Stimulated activated CD8-positive, alpha-beta memory T cell treated with anti-CD3 and anti-CD28 coated beads, Interleukin-2, amount 100 ng/mL, for 48 hours (primary cell): ENCODE measurements around the gene IZUMO4.

Experiments
- DNase-seq, 2 donors: peaks; one replicate each; pipeline ENCODE4 v3.0.0-alpha.2; 2020; ENCODE audit warnings: low read depth in 2 of 2

The IZUMO4 gene, protein sequence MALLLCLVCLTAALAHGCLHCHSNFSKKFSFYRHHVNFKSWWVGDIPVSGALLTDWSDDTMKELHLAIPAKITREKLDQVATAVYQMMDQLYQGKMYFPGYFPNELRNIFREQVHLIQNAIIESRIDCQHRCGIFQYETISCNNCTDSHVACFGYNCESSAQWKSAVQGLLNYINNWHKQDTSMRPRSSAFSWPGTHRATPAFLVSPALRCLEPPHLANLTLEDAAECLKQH

GRCh38 chr19:2096480-2097202 is at the start of gene IZUMO4:
IZUMO4 (plus strand) TSS chr19:2096915; CDS start chr19:2096946, 31 bp downstream.
- peak; percentile 100 for DNase-seq

- DNase-seq, result no peak
These were observed 49.7 kb upstream of the IZUMO4 start for GRCh38 chr19:2047076-2047448.

- no peak for DNase-seq
These were observed 49.1 kb upstream of the IZUMO4 start for GRCh38 chr19:2047449-2048103.

GRCh38 chr19:2048104-2048958 is 48.4 kb upstream of the IZUMO4 start:
- DNase-seq, result no peak

GRCh38 chr19:2048959-2049740 is 47.6 kb upstream of the IZUMO4 start:
- no peak for DNase-seq

DNA sequence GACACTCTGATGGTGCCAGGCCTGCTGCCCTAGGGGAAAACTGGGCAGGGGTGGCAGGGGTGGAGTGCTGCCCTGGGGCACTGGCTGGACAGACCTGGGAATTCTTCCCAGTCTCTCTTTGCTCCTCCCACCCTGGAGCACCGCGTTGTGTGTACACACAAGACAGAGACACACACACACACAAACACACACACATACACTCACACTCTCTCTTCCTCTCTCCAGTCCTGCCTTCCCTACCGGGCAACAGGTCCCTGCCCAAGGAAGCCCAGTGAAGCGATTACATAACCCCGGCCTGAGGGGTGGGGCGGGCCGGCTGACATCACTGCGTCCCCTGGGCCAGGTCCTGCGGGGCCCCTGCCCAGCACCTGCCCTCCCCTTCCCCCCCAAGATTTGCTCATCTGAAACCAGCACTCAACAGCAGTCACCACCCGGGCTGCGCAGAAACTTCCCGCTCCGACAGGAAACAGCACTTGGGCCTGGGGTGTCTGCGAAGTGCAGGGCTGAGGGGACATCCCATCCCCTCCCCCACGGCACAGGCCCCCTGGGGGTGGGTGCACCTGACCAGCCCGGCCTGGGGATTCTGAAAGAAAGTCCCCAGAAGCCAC is 46.9 kb upstream of the IZUMO4 start:
- no peak for DNase-seq

DNA sequence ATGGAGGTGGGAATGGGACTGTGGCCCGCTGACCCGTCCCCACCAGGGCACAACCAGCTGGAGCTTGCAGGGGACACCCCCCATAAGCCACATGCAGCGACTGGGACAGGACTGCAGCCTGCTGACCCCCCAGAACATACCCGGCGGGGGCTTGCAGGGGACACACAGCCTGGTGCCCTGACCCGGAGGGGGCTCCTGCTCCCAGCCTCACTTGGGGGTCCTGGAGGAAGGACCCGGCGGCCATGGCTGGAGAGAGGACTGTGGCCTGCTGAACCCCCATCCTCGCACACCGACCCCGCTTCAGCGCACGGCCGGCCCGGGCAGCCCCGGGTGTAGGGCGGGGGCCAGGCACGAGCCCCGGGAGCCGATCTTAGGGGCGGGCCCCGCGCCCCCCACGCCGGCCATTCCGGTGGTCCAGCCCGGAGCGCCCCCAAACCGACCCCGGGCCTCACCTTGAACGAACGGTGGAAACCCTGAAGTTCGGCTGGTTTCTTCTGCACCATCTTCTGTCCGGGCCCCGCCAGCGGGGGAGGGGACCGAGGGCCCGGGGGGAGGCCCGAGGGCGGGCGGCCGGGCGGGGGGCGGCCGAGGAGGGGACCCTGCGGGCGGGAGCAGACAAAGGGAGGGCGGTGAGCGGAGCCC is 46.2 kb upstream of the IZUMO4 start:
- DNase-seq, result no peak

GRCh38 chr19:2050991-2051772 is 45.5 kb upstream of the IZUMO4 start, which contains the start of gene MKNK2:
MKNK2 (minus strand) TSS chr19:2051244; CDS start chr19:2050851, 393 bp downstream.
- peak; percentile 93 to 95 for DNase-seq

- no peak for DNase-seq
These were observed 44.7 kb upstream of the IZUMO4 start for GRCh38 chr19:2051773-2052704.

- no peak for DNase-seq
These were observed 42.9 kb upstream of the IZUMO4 start for GRCh38 chr19:2053601-2054389.

DNA sequence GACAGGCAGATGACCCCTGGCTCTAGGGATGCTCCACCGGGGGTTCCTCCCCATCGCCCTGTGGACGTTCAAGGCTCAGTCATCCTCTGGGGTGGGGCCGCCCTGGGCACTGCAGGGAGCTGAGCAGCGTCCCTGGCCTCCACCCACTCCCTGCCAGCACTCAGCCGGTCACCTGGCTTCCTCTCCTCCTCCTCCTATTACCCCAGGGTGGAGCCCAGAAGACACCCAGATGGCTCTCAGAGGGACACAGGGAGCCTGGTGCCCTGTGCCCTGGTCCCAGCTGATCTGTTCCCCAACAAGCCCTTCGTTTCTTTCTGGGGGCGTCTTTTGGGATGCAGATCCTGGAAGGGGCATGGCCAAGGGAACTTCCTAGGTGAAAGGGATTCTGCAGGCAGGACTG is 42.0 kb upstream of the IZUMO4 start:
- DNase-seq, result no peak

DNA sequence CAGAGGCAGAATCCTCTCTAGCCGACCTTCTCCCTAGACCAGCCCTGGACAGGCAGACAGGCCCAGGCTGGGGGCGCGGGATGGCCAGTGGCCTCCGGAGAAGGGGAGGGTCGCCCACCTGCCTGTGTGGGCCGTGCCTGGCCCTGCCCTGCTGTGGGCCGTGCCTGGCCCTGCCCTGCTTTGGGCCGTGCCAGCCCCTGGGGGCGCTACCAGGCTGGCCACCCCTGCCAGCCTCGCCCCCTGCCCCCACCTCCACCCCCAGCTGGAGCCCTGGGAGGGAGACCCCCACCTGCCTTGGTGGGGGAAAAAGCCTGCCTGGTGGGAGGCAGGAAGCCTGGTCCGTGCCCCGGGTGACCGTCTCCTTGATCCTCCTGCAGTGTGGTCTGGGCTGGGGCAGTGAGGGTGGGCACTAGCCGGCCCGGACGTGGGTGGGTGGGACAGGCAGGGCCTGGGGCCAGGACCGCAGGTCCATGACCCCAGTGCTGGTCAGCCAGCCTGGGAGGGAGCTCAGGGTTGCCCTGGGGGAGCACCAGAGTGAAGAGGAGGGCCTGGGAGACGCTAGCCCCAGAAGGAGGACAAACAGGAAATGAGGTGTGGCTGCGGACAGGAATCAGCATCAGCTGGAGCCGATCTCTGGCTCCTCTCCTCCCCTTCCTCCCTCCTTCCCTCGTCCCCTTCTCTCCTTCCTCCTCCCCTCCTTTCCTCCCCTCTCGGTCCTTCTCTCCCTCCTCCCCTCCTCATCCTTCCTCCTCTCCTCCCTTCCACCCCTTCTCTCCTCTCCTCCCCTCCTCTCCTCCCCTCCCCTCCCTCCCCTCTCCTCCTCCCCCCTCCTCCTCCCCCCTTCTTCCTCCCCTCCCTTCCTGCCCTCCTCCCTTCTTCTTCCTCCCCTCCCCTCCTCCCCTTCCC is 40.5 kb upstream of the IZUMO4 start:
- no peak for DNase-seq

- no peak for DNase-seq
These were observed 39.9 kb upstream of the IZUMO4 start for GRCh38 chr19:2056837-2057192.

DNA sequence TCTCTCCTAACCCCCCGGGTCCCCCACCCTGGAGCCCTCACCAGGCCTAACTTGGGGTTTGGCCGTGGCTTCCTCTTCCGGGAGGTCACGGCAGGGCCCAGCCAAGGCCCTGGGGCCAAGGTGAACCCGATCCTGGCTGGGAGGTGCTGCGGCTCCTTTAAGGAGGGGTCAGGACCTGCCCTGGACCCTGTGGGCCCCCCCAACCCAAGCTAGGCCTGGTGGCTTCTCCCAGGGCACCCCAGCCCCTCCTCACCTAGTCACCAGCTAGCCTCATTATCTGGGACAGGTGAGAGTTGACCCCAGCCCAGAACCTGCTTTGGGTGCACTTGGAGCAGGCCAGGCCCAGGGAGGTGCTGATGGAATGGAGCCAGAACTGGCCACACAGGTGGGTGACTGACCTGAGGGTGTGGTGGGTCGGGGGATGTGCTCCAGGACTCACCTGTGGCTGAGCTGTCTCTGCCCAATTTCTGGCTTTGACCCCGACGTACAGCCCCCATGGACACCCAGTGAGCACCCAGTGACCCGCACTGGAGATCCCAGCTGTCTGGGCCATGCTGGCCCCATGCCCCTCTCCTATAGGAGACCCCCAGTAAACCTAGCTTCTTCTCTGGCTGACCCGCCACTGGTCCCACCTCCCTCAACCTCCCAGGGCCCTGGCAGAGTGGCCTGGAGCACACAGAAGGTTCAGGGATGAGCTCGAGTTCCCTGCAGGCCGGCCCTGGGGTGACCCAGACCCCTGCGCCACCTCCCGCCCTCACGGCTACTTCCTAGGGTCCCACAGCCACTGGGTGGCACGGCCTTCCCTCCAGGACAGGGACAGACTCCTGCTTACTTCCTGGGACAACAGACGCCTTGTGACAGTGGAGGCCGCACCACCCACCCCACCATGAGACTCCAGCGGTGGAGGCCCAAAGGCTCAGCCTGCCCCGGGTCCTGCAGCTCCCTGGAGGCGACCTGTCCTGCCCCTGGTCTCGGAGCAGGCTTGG is 38.9 kb upstream of the IZUMO4 start:
- DNase-seq, result no peak
